ENCODE data around the gene RELL2. TPM values are rescaled to one million over a fixed set of nuclear protein-coding genes. Genes with fewer than 3 reads are reported as not detected.

The RELL2 gene
- total RNA-seq, 1 experiment from 2014 or later: 9.8 TPM

DNA sequence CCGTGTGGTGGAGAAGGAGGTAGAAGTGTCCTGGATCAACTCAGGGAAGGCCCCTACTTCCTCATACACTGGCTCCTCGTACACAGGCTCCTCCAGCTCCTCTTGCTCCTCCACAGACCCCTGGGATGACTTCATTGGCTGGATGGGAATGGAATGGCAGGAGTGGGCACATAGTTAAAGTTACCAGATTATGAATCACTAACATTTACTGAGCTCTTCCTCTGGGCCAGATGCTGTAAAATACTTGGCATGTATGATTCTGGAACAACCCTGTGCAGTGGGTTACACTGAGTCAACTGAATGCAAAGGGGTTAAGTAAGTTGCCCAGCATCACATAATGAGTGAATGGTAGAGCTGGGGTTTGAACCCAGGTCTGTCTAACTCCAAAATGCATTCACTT is 17.5 kb downstream of the RELL2 start:
- Mint-ChIP-seq H3K4me3 (no peak overlapping the region), H3K36me3 (ENCODE audit: insufficient read depth in 1 of 3, low read depth in 3 of 3) (peaks cover 26 to 56% (median 33%) of the 10 kb centered on the region in 3 experiments; a peak in 6 of 7 replicates), H3K9me3 (no peaks in the 10 kb centered on the region; a peak in 1 of 5 replicates), H3K27ac (no peak overlapping the region; a peak in 1 of 7 replicates), H3K4me1 (peaks cover 19 to 23% of the 10 kb centered on the region in 2 experiments), H3K27me3 (ENCODE audit: low read depth) (peaks cover 7% of the 10 kb centered on the region; the same call in 1 of the 2 replicates)
- Histone ChIP-seq H3K9ac (ENCODE audit: extremely low read depth, insufficient read length, low read length) (no peak overlapping the region), H2BK5ac (ENCODE audit: insufficient read length, low read length) (no peak overlapping the region), H3K27me3 (ENCODE audit: insufficient read depth, low read length) (no peaks in the 10 kb centered on the region), H2BK120ac (ENCODE audit: low read depth, low read length, poor library complexity, severe bottlenecking) (no peak overlapping the region), H3K14ac (ENCODE audit: insufficient read depth, low read length) (no peak overlapping the region), H3K4me2 (ENCODE audit: insufficient read depth, insufficient read length, low read length) (no peak overlapping the region), H2BK20ac (ENCODE audit: low read depth, low read length, poor library complexity, severe bottlenecking) (no peak overlapping the region), H2BK15ac (ENCODE audit: low read depth, low read length) (no peak overlapping the region), H3K4me1 (ENCODE audit: insufficient read depth, low read length) (no peaks in the 10 kb centered on the region; the same call in 1 of the 2 replicates), H4K20me1 (ENCODE audit: control insufficient read depth, insufficient read depth, insufficient read length) (no peaks in the 10 kb centered on the region), H4K5ac (ENCODE audit: insufficient read length, low read depth, low read length) (no peak overlapping the region), H3K23ac (ENCODE audit: insufficient read length, low read depth, low read length) (no peak overlapping the region), H4K91ac (ENCODE audit: insufficient read length, low read depth, low read length) (no peak overlapping the region), H3K9me3 (ENCODE audit: control insufficient read depth, low read depth, low read length) (no peaks in the 10 kb centered on the region), H2AK5ac (ENCODE audit: insufficient read length, low read length) (no peak overlapping the region), H3K79me1 (ENCODE audit: insufficient read depth, low read depth, low read length, poor library complexity, severe bottlenecking) (no peaks in the 10 kb centered on the region), H3K79me2 (ENCODE audit: insufficient read depth, low read length) (no peaks in the 10 kb centered on the region), H4K8ac (replicated peaks; ENCODE audit: insufficient read length, low read depth, low read length) (no peak overlapping the region), H2AFZ (ENCODE audit: low read length) (no peak overlapping the region), H3K56ac (ENCODE audit: insufficient read length, low read depth, low read length) (no peak overlapping the region), H3K23me2 (ENCODE audit: insufficient read length, low read depth, low read length, poor library complexity, severe bottlenecking) (peaks cover 8% of the 10 kb centered on the region), H3K4ac (ENCODE audit: low read depth, low read length) (no peak overlapping the region), H3T11ph (ENCODE audit: low read length) (no peak overlapping the region), H3K18ac (ENCODE audit: insufficient read length, low read depth, low read length) (no peak overlapping the region), H2BK12ac (ENCODE audit: insufficient read length, low read depth, low read length) (no peak overlapping the region), H3K27ac (ENCODE audit: insufficient read length, low read depth, low read length) (no peak overlapping the region)
- WGBS (ENCODE audit: extremely low coverage, insufficient read length, low lambda C conversion rate): no CpG with 5 or more reads among the region's 2 CpGs
- TF ChIP-seq, protein P1, sequence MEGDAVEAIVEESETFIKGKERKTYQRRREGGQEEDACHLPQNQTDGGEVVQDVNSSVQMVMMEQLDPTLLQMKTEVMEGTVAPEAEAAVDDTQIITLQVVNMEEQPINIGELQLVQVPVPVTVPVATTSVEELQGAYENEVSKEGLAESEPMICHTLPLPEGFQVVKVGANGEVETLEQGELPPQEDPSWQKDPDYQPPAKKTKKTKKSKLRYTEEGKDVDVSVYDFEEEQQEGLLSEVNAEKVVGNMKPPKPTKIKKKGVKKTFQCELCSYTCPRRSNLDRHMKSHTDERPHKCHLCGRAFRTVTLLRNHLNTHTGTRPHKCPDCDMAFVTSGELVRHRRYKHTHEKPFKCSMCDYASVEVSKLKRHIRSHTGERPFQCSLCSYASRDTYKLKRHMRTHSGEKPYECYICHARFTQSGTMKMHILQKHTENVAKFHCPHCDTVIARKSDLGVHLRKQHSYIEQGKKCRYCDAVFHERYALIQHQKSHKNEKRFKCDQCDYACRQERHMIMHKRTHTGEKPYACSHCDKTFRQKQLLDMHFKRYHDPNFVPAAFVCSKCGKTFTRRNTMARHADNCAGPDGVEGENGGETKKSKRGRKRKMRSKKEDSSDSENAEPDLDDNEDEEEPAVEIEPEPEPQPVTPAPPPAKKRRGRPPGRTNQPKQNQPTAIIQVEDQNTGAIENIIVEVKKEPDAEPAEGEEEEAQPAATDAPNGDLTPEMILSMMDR (conservative IDR thresholded peaks at IDR 0.05): no peak
- no peak for DNase-seq
